Lower leg skin (tissue), 3 donors: ENCODE measurements around the gene DDX41.
"Not testable (repeated sequence)": the region's sequence is repeated elsewhere in the genome, so short reads cannot be mapped to it uniquely, and the experiment has no call there.

Experiments
- POLR2A ChIP-seq, 2 donors: fragments of 450-650 bp; IDR thresholded peaks; one replicate each; pipeline ENCODE4 v1.6.1; 2016 to 2017; ENCODE audit warnings: antibody characterized with exemption in 2 of 2, mild to moderate bottlenecking in 1 of 2, moderate library complexity in 1 of 2
- TF ChIP-seq, protein P1 (sequence below), 3 donors: fragments of 450-650 bp; IDR thresholded peaks; one replicate each; pipeline ENCODE4 v1.5.1; 2016; ENCODE audit warnings: antibody characterized with exemption in 3 of 3, mild to moderate bottlenecking in 3 of 3, moderate library complexity in 2 of 3

- TF ChIP-seq, protein P1, sequence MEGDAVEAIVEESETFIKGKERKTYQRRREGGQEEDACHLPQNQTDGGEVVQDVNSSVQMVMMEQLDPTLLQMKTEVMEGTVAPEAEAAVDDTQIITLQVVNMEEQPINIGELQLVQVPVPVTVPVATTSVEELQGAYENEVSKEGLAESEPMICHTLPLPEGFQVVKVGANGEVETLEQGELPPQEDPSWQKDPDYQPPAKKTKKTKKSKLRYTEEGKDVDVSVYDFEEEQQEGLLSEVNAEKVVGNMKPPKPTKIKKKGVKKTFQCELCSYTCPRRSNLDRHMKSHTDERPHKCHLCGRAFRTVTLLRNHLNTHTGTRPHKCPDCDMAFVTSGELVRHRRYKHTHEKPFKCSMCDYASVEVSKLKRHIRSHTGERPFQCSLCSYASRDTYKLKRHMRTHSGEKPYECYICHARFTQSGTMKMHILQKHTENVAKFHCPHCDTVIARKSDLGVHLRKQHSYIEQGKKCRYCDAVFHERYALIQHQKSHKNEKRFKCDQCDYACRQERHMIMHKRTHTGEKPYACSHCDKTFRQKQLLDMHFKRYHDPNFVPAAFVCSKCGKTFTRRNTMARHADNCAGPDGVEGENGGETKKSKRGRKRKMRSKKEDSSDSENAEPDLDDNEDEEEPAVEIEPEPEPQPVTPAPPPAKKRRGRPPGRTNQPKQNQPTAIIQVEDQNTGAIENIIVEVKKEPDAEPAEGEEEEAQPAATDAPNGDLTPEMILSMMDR (IDR thresholded peaks at IDR 0.05), result not testable (repeated sequence)
- TF ChIP-seq POLR2A (IDR thresholded peaks at IDR 0.05), result not testable (repeated sequence)
Observed at GRCh38 chr5:177559446-177559941, 42.7 kb upstream of the DDX41 start.
